GM21723 (cell line): Measurements from ENCODE around the gene DLL3.

Source experiments
- ATAC-seq: cut with Tn5 transposase; IDR thresholded peaks from one replicate; pipeline ENCODE4 v1.9.1; 2021; ENCODE audit warnings: mild to moderate bottlenecking, moderate library complexity; ENCODE audit not compliant: unreplicated experiment

The DLL3 gene

DNA sequence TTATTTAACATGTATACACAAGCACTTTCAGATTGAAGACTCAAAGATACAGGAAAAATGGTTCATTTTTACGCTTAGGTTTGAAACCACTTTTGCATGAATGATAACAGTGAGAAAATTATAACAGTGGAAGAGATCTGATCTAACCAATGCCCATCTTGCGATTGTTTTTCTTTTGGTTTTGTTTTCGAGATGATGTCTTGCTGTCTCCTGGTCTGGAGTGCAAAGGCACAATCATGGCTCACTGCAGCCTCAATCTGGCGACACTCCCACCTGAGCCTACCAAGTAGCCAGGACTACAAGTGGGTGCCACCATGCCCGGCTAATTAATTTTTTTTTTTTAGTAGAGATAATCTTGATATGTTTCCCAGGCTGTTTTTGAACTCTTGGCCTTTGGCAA lies 51.5 kb downstream of the DLL3 start:
- ATAC-seq = no peak

DNA sequence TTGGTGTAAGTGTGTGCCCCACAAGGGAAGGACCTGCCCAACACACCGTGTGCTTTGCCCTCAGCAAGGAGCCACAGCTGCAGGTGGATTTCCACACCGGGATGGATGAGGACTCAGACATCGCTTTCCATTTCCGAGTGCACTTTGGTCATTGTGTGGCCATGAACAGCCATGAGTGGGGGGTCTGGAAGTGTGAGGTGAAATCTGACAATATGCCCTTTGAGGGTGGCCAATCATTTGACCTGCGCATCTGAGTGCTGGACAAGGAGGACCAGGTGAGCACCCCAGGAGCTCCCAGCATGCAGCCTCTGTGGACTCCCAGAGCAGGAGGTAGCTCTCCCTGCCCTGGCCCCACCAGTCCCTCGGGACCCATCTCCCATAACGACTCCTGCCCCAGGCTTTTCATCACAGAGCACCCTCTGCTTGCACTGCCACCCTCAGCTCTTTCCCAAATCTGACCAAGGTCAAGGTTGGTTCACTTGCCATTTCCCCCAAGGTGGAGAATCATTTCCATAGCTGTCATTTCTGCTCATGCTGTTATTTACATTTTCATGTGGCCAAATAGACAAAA lies 54.4 kb downstream of the DLL3 start:
- no peak for ATAC-seq

DNA sequence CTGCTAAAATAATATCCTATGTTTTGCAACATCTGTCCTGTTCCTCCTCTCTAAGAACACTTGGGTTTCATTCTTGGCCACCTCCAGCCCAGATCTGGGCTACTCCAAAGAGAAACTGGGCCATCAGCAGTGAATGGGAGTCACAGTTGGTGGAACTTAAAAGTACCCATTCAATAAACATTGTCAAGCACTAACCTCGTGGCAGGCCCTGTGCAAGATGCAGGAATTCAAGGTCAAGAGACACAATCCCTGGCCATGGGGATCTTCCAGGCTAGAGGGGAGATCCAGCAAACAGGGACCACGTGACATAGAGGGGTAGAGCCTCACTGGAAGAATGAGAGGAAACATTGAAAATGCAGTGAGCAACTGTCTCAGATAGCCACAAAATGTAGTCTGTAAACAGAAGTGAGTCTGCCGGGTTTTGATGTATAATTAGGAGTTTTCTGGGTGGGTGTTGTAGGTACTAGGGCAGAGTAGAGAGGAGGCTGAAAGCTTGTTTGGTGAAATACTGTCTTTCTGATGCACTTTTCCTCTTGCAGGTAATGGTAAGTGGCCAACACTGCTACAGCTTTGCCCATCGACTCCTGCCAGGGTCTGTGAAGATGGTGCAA lies 56.1 kb downstream of the DLL3 start:
- ATAC-seq = no peak

DNA sequence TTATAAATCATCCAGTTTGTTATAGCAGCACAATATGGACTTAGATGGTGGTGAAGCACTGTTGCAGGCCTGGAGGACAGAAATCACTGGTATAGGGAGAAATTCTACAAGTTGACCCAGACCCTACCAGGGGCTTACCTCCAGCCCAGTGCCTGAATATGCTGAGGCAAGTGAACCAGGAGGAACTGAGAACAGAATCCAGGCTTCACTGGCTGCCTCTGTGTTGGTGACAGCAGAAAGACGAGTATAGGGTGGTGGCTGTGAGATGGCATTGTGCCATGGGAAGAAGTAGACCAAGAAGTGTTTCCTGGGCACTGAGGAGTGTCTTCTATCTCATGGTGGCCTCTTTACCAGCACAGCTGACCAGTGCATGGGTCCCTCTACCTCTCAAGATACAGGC lies 57.1 kb downstream of the DLL3 start:
- ATAC-seq = no peak
